ENCODE measurements around the gene USP13. TPM values are rescaled to one million over a fixed set of nuclear protein-coding genes. Genes with fewer than 3 reads are reported as not detected.

USP13 gene
- total RNA-seq, 2 experiments from 2014 or later = 25.8 to 49.7 TPM

DNA sequence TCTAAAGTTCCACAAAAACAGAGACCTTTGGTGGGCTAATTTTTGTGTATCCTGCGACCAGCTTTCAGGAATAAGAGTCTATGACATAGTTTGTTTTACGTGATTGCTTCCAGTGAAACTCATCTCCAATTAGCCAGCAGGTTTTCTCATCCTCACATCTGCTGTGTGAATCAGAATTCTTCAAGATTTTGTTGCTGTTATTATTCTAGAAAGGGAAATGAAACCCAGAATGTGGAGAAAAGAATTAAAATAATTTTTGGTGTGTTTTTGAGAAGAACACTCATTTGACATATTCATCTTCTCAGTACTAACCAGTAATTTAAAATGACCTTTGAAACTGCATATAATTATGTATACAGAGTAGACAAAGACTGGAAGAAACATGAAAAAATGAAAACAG, 175.9 kb downstream of the USP13 start:
- Histone ChIP-seq H3K4me2 (ENCODE audit: low read length) (no peak overlapping the region), H4K20me1 (ENCODE audit: insufficient read depth, low read length) (no peaks in the 10 kb centered on the region), H2AFZ (ENCODE audit: low read length) (no peak overlapping the region), H3K9me2 (ENCODE audit: insufficient read depth, low read length) (no peaks in the 10 kb centered on the region), H3K79me2 (ENCODE audit: insufficient read depth, low read depth, low read length) (no peaks in the 10 kb centered on the region), H3K4me1 (ENCODE audit: insufficient read depth, low read length, poor library complexity, severe bottlenecking) (no peaks in the 10 kb centered on the region), H3K36me3 (ENCODE audit: insufficient read depth, low read length) (no peaks in the 10 kb centered on the region), H3K4me3 (ENCODE audit: low read depth, low read length, poor library complexity, severe bottlenecking) (no peak overlapping the region), H3K27ac (ENCODE audit: low read depth, low read length, poor library complexity, severe bottlenecking) (no peak overlapping the region), H3K9me3 (ENCODE audit: low read length) (no peaks in the 10 kb centered on the region)
- BruUV-seq (replicated peaks) = no TSS peak
- ChIA-PET POLR2A (interaction anchor here (0.7 kb wide), 1 partner anchor 194 kb away, joined by 3 read pairs; no protein-coding TSS in a partner anchor), CTCF (ENCODE audit: unreplicated experiment) (no interaction called here)
- TF ChIP-seq EZH2phosphoT487 (IDR thresholded peaks at IDR 0.05; ENCODE audit: borderline replicate concordance, low read depth, low read length) (no peak), CTCF (conservative IDR thresholded peaks at IDR 0.05; ENCODE audit: low read length) (no peak)
- DNase-seq (ENCODE audit: low spot score) = no peak
- intact Hi-C loops (cut with micrococcal nuclease; ENCODE audit: unreplicated experiment) = no loop called here

- no TSS peak for BruUV-seq (replicated peaks)
- CTCF ChIA-PET (ENCODE audit: unreplicated experiment) = no interaction called here
- Histone ChIP-seq H3K4me3 (ENCODE audit: low read depth, low read length, poor library complexity, severe bottlenecking) (no peak overlapping the region), H3K79me2 (ENCODE audit: insufficient read depth, low read depth, low read length) (no peaks in the 10 kb centered on the region), H4K20me1 (ENCODE audit: insufficient read depth, low read length) (no peaks in the 10 kb centered on the region), H3K9me2 (ENCODE audit: insufficient read depth, low read length) (no peaks in the 10 kb centered on the region), H3K4me2 (ENCODE audit: low read length) (no peak overlapping the region), H3K27ac (ENCODE audit: low read depth, low read length, poor library complexity, severe bottlenecking) (no peak overlapping the region), H3K9me3 (ENCODE audit: low read length) (no peaks in the 10 kb centered on the region), H3K4me1 (ENCODE audit: insufficient read depth, low read length, poor library complexity, severe bottlenecking) (no peaks in the 10 kb centered on the region), H2AFZ (ENCODE audit: low read length) (no peak overlapping the region), H3K36me3 (ENCODE audit: insufficient read depth, low read length) (no peaks in the 10 kb centered on the region)
- intact Hi-C loops (cut with micrococcal nuclease; ENCODE audit: unreplicated experiment) = no loop called here
- TF ChIP-seq EZH2phosphoT487 (IDR thresholded peaks at IDR 0.05; ENCODE audit: borderline replicate concordance, low read depth, low read length) (no peak), CTCF (conservative IDR thresholded peaks at IDR 0.05; ENCODE audit: low read length) (no peak)
- POLR2A ChIA-PET = interaction anchor here (0.7 kb wide), 3 partner anchors 193 to 781 kb away, joined by 3 read pairs; no protein-coding TSS in a partner anchor
- no peak for DNase-seq (ENCODE audit: low spot score)
Observed at GRCh38 chr3:179829401-179829800, 176.6 kb downstream of the USP13 start.

GRCh38 chr3:179832333-179832854, 179.6 kb downstream of the USP13 start:
- TF ChIP-seq EZH2phosphoT487 (IDR thresholded peaks at IDR 0.05; ENCODE audit: borderline replicate concordance, low read depth, low read length) (no peak), CTCF (conservative IDR thresholded peaks at IDR 0.05; ENCODE audit: low read length) (no peak)
- no peak for DNase-seq (ENCODE audit: low spot score)
- ChIA-PET CTCF (ENCODE audit: unreplicated experiment) (no interaction called here), POLR2A (no interaction called here)
- Histone ChIP-seq H2AFZ (ENCODE audit: low read length) (no peak overlapping the region), H3K4me1 (ENCODE audit: insufficient read depth, low read length, poor library complexity, severe bottlenecking) (no peaks in the 10 kb centered on the region), H3K27ac (ENCODE audit: low read depth, low read length, poor library complexity, severe bottlenecking) (no peak overlapping the region), H3K36me3 (ENCODE audit: insufficient read depth, low read length) (no peaks in the 10 kb centered on the region), H3K9me2 (ENCODE audit: insufficient read depth, low read length) (no peaks in the 10 kb centered on the region), H3K79me2 (ENCODE audit: insufficient read depth, low read depth, low read length) (no peaks in the 10 kb centered on the region), H3K9me3 (ENCODE audit: low read length) (no peaks in the 10 kb centered on the region), H4K20me1 (ENCODE audit: insufficient read depth, low read length) (no peaks in the 10 kb centered on the region), H3K4me3 (ENCODE audit: low read depth, low read length, poor library complexity, severe bottlenecking) (no peak overlapping the region), H3K4me2 (ENCODE audit: low read length) (no peak overlapping the region)
- intact Hi-C loops (cut with micrococcal nuclease; ENCODE audit: unreplicated experiment) = no loop called here
- no TSS peak for BruUV-seq (replicated peaks)

Measured in OCI-LY7 (cell line).